Hepatocyte (in vitro differentiated cells): ENCODE data around the gene AP3D1. TPM values are rescaled to one million over a fixed set of nuclear protein-coding genes. Genes with fewer than 3 reads are reported as not detected.
"Not testable (repeated sequence)": the region's sequence is repeated elsewhere in the genome, so short reads cannot be mapped to it uniquely, and the experiment has no call there.

Experiments
- DNase-seq: peaks from one replicate; pipeline ENCODE4 v3.0.0-alpha.2; 2016; ENCODE audit warnings: low spot score
- H2AFZ ChIP-seq: fragments of 200-600 bp; sonication (generic); 2 replicates; pipeline ENCODE4 v1.6.0; 2016; ENCODE audit warnings: antibody characterized with exemption, mild to moderate bottlenecking
- H3K27ac ChIP-seq: fragments of 200-600 bp; sonication (generic); 2 replicates; pipeline ENCODE4 v1.5.1; 2016; ENCODE audit warnings: mild to moderate bottlenecking
- H3K27me3 ChIP-seq: fragments of 200-600 bp; sonication (generic); 2 replicates; pipeline ENCODE4 v1.6.1; 2016
- H3K36me3 ChIP-seq: fragments of 200-600 bp; sonication (generic); replicated peaks from 2 replicates; pipeline ENCODE4 v1.5.1; 2016; ENCODE audit warnings: low read depth; ENCODE audit not compliant: insufficient read depth
- H3K4me1 ChIP-seq: fragments of 200-600 bp; sonication (generic); 2 replicates; pipeline ENCODE4 v1.5.1; 2016; ENCODE audit warnings: mild to moderate bottlenecking, moderate library complexity; ENCODE audit not compliant: insufficient read depth
- H3K4me2 ChIP-seq: fragments of 200-600 bp; sonication (generic); 2 replicates; pipeline ENCODE4 v1.6.0; 2016
- H3K4me3 ChIP-seq: fragments of 200-600 bp; sonication (generic); 2 replicates; pipeline ENCODE4 v1.5.1; 2016; ENCODE audit warnings: mild to moderate bottlenecking
- H3K79me2 ChIP-seq: fragments of 200-600 bp; sonication (generic); 2 replicates; pipeline ENCODE4 v1.6.0; 2017; ENCODE audit warnings: mild to moderate bottlenecking
- H3K9me2 ChIP-seq: fragments of 200-600 bp; sonication (generic); replicated peaks from 2 replicates; pipeline ENCODE4 v1.6.0; 2017; ENCODE audit warnings: mild to moderate bottlenecking; ENCODE audit not compliant: insufficient read depth
- H3K9me3 ChIP-seq: fragments of 200-600 bp; sonication (generic); 2 replicates; pipeline ENCODE4 v1.5.1; 2016; ENCODE audit warnings: low read depth, mild to moderate bottlenecking
- H4K20me1 ChIP-seq: fragments of 200-600 bp; sonication (generic); 2 replicates; pipeline ENCODE4 v1.6.0; 2016; ENCODE audit warnings: mild to moderate bottlenecking; ENCODE audit not compliant: insufficient read depth, poor library complexity, severe bottlenecking
- CTCF ChIP-seq: fragments of 200-600 bp; sonication (generic); IDR thresholded peaks from 2 replicates; pipeline ENCODE4 v1.5.1; 2016; ENCODE audit warnings: antibody characterized with exemption, mild to moderate bottlenecking; ENCODE audit not compliant: poor library complexity
- EZH2 ChIP-seq: fragments of 200-600 bp; sonication (generic); IDR thresholded peaks from 2 replicates; pipeline ENCODE4 v1.6.1; 2016; ENCODE audit warnings: antibody characterized with exemption, mild to moderate bottlenecking, borderline replicate concordance
- EZH2phosphoT487 ChIP-seq: fragments of 200-600 bp; sonication (generic); IDR thresholded peaks from one replicate; pipeline ENCODE4 v1.6.1; 2018; ENCODE audit warnings: antibody characterized with exemption, mild to moderate bottlenecking, low read depth, moderate library complexity; ENCODE audit not compliant: unreplicated experiment, severe bottlenecking
- WGBS: methylation state at CpG from one replicate; pipeline ENCODE4 v1.1.6; 2016; ENCODE audit warnings: low lambda C conversion rate; ENCODE audit errors: missing lambda C conversion rate; 5-methylcytosine and 5-hydroxymethylcytosine counted together
- polyA plus RNA-seq: library from polyadenylated mRNA; unstranded; fragments of >200 nt; fragmentation: Nextera tagmentation; extraction: Ambion mirVana; gene quantifications from 2 replicates; pipeline ENCODE4 v1.2.1, GENCODE V29; 2016
- total RNA-seq: library from RNA; depleted of rRNA; stranded (reverse); fragments of >200 nt; gene quantifications from 2 replicates; pipeline ENCODE4 v1.2.3, GENCODE V29; 2014

Gene AP3D1
- total and polyA plus RNA-seq, 2 experiments from 2014 or later = 102 to 108 TPM

GRCh38 chr19:2096480-2097202 is 54.7 kb downstream of the AP3D1 start, which contains the start of gene IZUMO4:
Gene IZUMO4, plus strand, starts transcription at chr19:2096915. Its CDS starts 31 bp downstream, at chr19:2096946.
- peak within 1 kb of the TSS; percentile 92 for H3K4me2 ChIP-seq
- H3K9me2 ChIP-seq = no peaks in the 10 kb centered on the region
- H3K4me3 ChIP-seq = peak within 1 kb of the TSS; percentile 43
- peaks cover 35% of the 10 kb centered on the region for H3K79me2 ChIP-seq
- 1% methylated on average over 31 of the region's 70 CpGs for WGBS
- DNase-seq = peak; percentile 100
- H3K9me3 ChIP-seq = no peaks in the 10 kb centered on the region
- peaks cover 20% of the 10 kb centered on the region for H3K4me1 ChIP-seq
- no peaks in the 10 kb centered on the region for H3K27me3 ChIP-seq
- H3K27ac ChIP-seq = peak within 1 kb of the TSS; percentile 93
- no peak for TF ChIP-seq EZH2
- peak; percentile 45 for TF ChIP-seq CTCF
- H3K36me3 ChIP-seq = no peaks in the 10 kb centered on the region
- no peaks in the 10 kb centered on the region for H4K20me1 ChIP-seq
- H2AFZ ChIP-seq = peak within 1 kb of the TSS; percentile 24

- H3K4me1 ChIP-seq = peaks cover 20% of the 10 kb centered on the region
- peak; percentile 95 for DNase-seq
- H3K9me3 ChIP-seq = no peaks in the 10 kb centered on the region
- H2AFZ ChIP-seq = peak within 1 kb of the TSS; percentile 24
- no peaks in the 10 kb centered on the region for H3K36me3 ChIP-seq
- peak within 1 kb of the TSS; percentile 43 for H3K4me3 ChIP-seq
- peaks cover 40% of the 10 kb centered on the region for H3K79me2 ChIP-seq
- no peaks in the 10 kb centered on the region for H3K9me2 ChIP-seq
- peak within 1 kb of the TSS; percentile 93 for H3K27ac ChIP-seq
- no peaks in the 10 kb centered on the region for H3K27me3 ChIP-seq
- TF ChIP-seq EZH2 (no peak), EZH2phosphoT487 (no peak), CTCF (peak; percentile 51)
- 2% methylated on average over 51 of the region's 56 CpGs for WGBS
- H3K4me2 ChIP-seq = peak within 1 kb of the TSS; percentile 92
- no peaks in the 10 kb centered on the region for H4K20me1 ChIP-seq
Measured at GRCh38 chr19:2096034-2096479, 55.3 kb downstream of the AP3D1 start, which contains the start of gene MOB3A. Gene MOB3A, minus strand, starts transcription at chr19:2096326. Its CDS starts 17,766 bp downstream, at chr19:2078560.

GRCh38 chr19:2091926-2092525 is 59.3 kb downstream of the AP3D1 start:
- peaks cover 62% of the 10 kb centered on the region for H3K79me2 ChIP-seq
- not testable (repeated sequence) for DNase-seq, H2AFZ ChIP-seq, H3K4me2 ChIP-seq, H3K27ac ChIP-seq, H3K9me2 ChIP-seq, H4K20me1 ChIP-seq, H3K4me3 ChIP-seq, H3K36me3 ChIP-seq, H3K9me3 ChIP-seq, H3K27me3 ChIP-seq
- peaks cover 22% of the 10 kb centered on the region for H3K4me1 ChIP-seq
- 99% methylated on average over 13 of the region's 13 CpGs for WGBS

GRCh38 chr19:2089727-2090053 is 61.7 kb downstream of the AP3D1 start:
- H4K20me1 ChIP-seq = peaks cover 4% of the 10 kb centered on the region
- no peak overlapping the region for H3K4me2 ChIP-seq
- H3K36me3 ChIP-seq = no peaks in the 10 kb centered on the region
- DNase-seq = no peak
- TF ChIP-seq EZH2phosphoT487 = no peak
- TF ChIP-seq EZH2 = no peak
- TF ChIP-seq CTCF = no peak
- H3K9me3 ChIP-seq = no peaks in the 10 kb centered on the region
- H3K9me2 ChIP-seq = no peaks in the 10 kb centered on the region
- peaks cover 10% of the 10 kb centered on the region for H3K4me1 ChIP-seq
- no peak overlapping the region for H3K4me3 ChIP-seq
- no peak overlapping the region for H2AFZ ChIP-seq
- H3K27ac ChIP-seq = no peak overlapping the region
- WGBS = 79% methylated on average over 2 of the region's 2 CpGs
- H3K27me3 ChIP-seq = no peaks in the 10 kb centered on the region
- peaks cover 55% of the 10 kb centered on the region for H3K79me2 ChIP-seq
